HFFc6 (cell line): ENCODE data around the gene ZNF497. TPM values are rescaled to one million over a fixed set of nuclear protein-coding genes. Genes with fewer than 3 reads are reported as not detected.

Experiments used
- DNase-seq: peaks from one replicate; pipeline ENCODE4 v3.0.0-alpha.2; 2018
- H3K27ac Mint-ChIP-seq: 2 replicates; pipeline ENCODE4 v1.8.0; 2020; ENCODE audit warnings: mild to moderate bottlenecking, mixed read lengths
- H3K27me3 Mint-ChIP-seq: 2 replicates; pipeline ENCODE4 v1.8.0; 2021; ENCODE audit warnings: mild to moderate bottlenecking, moderate library complexity, mixed read lengths; ENCODE audit not compliant: insufficient read depth
- H3K36me3 Mint-ChIP-seq: 2 replicates; pipeline ENCODE4 v1.8.0; 2021; ENCODE audit warnings: low read depth, mixed read lengths
- H3K4me1 Mint-ChIP-seq: 2 replicates; pipeline ENCODE4 v1.8.0; 2020; ENCODE audit warnings: low read depth, mixed read lengths
- H3K4me3 Mint-ChIP-seq: 2 replicates; pipeline ENCODE4 v1.8.0; 2020; ENCODE audit warnings: mild to moderate bottlenecking, moderate library complexity, mixed read lengths
- H3K9me3 Mint-ChIP-seq: 2 replicates; pipeline ENCODE4 v1.8.0; 2020; ENCODE audit warnings: mild to moderate bottlenecking, mixed read lengths
- microRNA-seq: library from miRNA; unstranded; fragments of <30 nt; microRNA quantifications from one replicate; pipeline ENCODE4, GENCODE V29; 2019
- total RNA-seq, 6 experiments: library from RNA; stranded (reverse); fragmentation: NEBNext Ultra II Directional; extraction: Animal tissue kit (Norgen Biotek cat#: 25700); gene quantifications; 2 replicates in 1 of 6; 3 replicates in 5 of 6; pipeline ENCODE4 v1.2.3, GENCODE V29; 2021
- TF ChIP-seq, protein P1 (sequence below): fragments of 200-600 bp; sonication (generic); IDR thresholded peaks from 2 replicates; pipeline ENCODE4 v1.5.0; 2021; ENCODE audit warnings: antibody characterized with exemption, mild to moderate bottlenecking

Gene ZNF497
- total RNA-seq, 6 experiments from 2014 or later: 0.16 to 0.35 (median 0.27) TPM

DNA sequence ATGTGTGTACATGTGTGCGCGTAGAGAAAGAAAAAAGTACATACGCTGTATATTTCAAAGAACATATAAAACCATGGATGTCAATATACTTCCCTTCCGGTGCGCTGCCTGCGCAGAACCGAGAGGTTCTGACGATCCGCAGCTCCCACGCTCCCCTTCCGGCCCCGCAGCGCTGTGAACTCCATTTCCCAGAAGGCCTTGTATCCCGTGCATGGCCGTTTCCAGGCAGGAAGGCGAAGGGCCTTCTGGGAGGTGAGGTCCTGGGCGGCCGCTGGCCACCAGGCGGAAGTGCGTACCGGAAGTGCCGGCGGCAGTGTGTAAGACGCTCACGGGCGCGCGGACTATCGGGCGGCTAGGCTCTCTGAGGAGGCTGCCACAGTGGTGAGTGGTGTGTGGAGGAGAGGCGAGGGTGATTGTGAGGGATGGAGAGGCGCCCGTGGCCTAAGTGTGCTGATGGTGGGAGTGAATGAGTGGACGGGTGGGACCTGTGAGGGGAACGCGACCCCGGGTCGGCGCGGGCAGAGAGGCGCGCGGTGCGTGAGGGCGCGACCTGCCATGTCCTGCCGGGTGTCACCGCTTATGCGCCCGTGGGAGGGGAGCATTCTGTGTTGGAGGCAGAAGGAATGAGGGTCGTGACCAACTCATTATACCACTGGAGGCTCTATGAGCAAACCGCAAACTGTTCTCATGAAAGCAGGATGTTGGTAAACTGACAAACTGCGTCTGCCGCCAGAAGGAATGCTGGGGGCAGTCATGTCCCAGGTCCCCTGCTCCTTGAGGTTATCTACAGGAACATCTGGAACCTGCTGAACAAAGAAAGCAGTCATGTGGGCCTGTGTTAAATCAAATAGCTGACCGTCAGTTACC lies 57.3 kb downstream of the ZNF497 start, which contains the start of gene ERVK3-1:
Gene ERVK3-1 (plus strand): TSS at position 313 of the 867 bp plus-strand sequence. CDS start 6,792 bp downstream, outside the sequence.
- TF ChIP-seq, protein P1, sequence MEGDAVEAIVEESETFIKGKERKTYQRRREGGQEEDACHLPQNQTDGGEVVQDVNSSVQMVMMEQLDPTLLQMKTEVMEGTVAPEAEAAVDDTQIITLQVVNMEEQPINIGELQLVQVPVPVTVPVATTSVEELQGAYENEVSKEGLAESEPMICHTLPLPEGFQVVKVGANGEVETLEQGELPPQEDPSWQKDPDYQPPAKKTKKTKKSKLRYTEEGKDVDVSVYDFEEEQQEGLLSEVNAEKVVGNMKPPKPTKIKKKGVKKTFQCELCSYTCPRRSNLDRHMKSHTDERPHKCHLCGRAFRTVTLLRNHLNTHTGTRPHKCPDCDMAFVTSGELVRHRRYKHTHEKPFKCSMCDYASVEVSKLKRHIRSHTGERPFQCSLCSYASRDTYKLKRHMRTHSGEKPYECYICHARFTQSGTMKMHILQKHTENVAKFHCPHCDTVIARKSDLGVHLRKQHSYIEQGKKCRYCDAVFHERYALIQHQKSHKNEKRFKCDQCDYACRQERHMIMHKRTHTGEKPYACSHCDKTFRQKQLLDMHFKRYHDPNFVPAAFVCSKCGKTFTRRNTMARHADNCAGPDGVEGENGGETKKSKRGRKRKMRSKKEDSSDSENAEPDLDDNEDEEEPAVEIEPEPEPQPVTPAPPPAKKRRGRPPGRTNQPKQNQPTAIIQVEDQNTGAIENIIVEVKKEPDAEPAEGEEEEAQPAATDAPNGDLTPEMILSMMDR: peak; percentile 44
- H3K36me3 Mint-ChIP-seq: peaks cover 74% of the 10 kb centered on the region
- peaks cover 3% of the 10 kb centered on the region for H3K27me3 Mint-ChIP-seq
- peaks cover 24% of the 10 kb centered on the region for H3K4me1 Mint-ChIP-seq
- H3K4me3 Mint-ChIP-seq: peak within 1 kb of the TSS; percentile 97
- H3K27ac Mint-ChIP-seq: peak within 1 kb of the TSS; percentile 96
- peak; percentile 97 for DNase-seq
- peaks cover 15% of the 10 kb centered on the region for H3K9me3 Mint-ChIP-seq

GRCh38 chr19:58304748-58305064 lies 57.8 kb downstream of the ZNF497 start:
- Mint-ChIP-seq H3K27me3 (peaks cover 3% of the 10 kb centered on the region), H3K9me3 (peaks cover 20% of the 10 kb centered on the region), H3K4me3 (peak overlapping the region; percentile 97), H3K27ac (peak overlapping the region; percentile 96), H3K4me1 (peaks cover 24% of the 10 kb centered on the region), H3K36me3 (peaks cover 74% of the 10 kb centered on the region)
- TF ChIP-seq, protein P1: no peak
- no peak for DNase-seq

Small RNAs within 50 kb of the gene (microRNA-seq; reads per million reads assigned to microRNA genes)
- gene MIR4754: not detected
- not detected for gene MIR6806

Other genes starting within 250 kb of the ZNF497 start
- 1 to 10 TPM; 6.6 to 9.5 (median 7.9) TPM for gene ZNF329, start 212.0 kb downstream of the ZNF497 start, total RNA-seq
- 10 to 100 TPM; 15.6 to 18.4 (median 17.6) TPM for gene ZNF274, start 179.7 kb downstream of the ZNF497 start, total RNA-seq
- 10 to 100 TPM; 26.5 to 32.5 (median 29.9) TPM for gene ZNF544, start 133.8 kb downstream of the ZNF497 start, total RNA-seq
- 1 to 10 TPM; 3.4 to 4.5 (median 4.1) TPM for gene ZNF8, start 83.8 kb downstream of the ZNF497 start, total RNA-seq
- gene ERVK3-1, start 57.4 kb downstream of the ZNF497 start, total RNA-seq: 10 to 100 TPM; 24.0 to 31.2 (median 28.2) TPM
- gene ZSCAN22, start 35.8 kb downstream of the ZNF497 start, total RNA-seq: 1 to 10 TPM; 2.5 to 3.0 (median 2.8) TPM
- gene A1BG, start 9.3 kb downstream of the ZNF497 start, total RNA-seq: 10 to 100 TPM; 21.2 to 36.9 (median 25.4) TPM
- 1 to 10 TPM in 2 of 6 experiments, under 1 TPM in 4; 0.63 to 1.3 (median 0.75) TPM for gene ZNF837, start 18.3 kb upstream of the ZNF497 start, total RNA-seq
- 1,000 to 10,000 TPM in 4 of 6 experiments, 100 to 1,000 TPM in 2; 958 to 1,072 (median 1,017) TPM for gene RPS5, start 24.5 kb upstream of the ZNF497 start, total RNA-seq
- under 1 TPM in 2 of 6 experiments, not detected in 4; 0.26 to 0.39 TPM for gene RNF225, start 32.9 kb upstream of the ZNF497 start, total RNA-seq
- gene ZNF584, start 45.9 kb upstream of the ZNF497 start, total RNA-seq: 10 to 100 TPM; 13.3 to 15.0 (median 14.0) TPM
- gene ZNF132, start 77.4 kb upstream of the ZNF497 start, total RNA-seq: 1 to 10 TPM; 4.0 to 5.2 (median 4.5) TPM
- gene ZNF324B, start 88.9 kb upstream of the ZNF497 start, total RNA-seq: 1 to 10 TPM; 3.8 to 5.9 (median 4.7) TPM
- 1 to 10 TPM; 5.6 to 7.5 (median 6.8) TPM for gene ZNF324, start 104.3 kb upstream of the ZNF497 start, total RNA-seq
- gene ZNF446, start 113.6 kb upstream of the ZNF497 start, total RNA-seq: 1 to 10 TPM; 5.7 to 6.9 (median 6.2) TPM
- 1 to 10 TPM; 2.0 to 5.7 (median 2.6) TPM for gene SLC27A5, start 149.2 kb upstream of the ZNF497 start, total RNA-seq
- gene ZBTB45, start 157.1 kb upstream of the ZNF497 start, total RNA-seq: 10 to 100 TPM; 15.0 to 17.4 (median 16.7) TPM
- 100 to 1,000 TPM; 376 to 529 (median 445) TPM for gene TRIM28, start 181.3 kb upstream of the ZNF497 start, total RNA-seq
- gene CHMP2A, start 192.4 kb upstream of the ZNF497 start, total RNA-seq: 100 to 1,000 TPM; 100 to 126 (median 120) TPM
- gene UBE2M, start 195.9 kb upstream of the ZNF497 start, total RNA-seq: 100 to 1,000 TPM in 5 of 6 experiments, 10 to 100 TPM in 1; 91.5 to 114 (median 106) TPM
- gene MZF1, start 210.6 kb upstream of the ZNF497 start, total RNA-seq: 10 to 100 TPM in 3 of 6 experiments, 1 to 10 TPM in 3; 8.3 to 12.4 (median 9.3) TPM